SK-N-SH (cell line): ENCODE data around the gene FIGNL2. TPM values are rescaled to one million over a fixed set of nuclear protein-coding genes. Genes with fewer than 3 reads are reported as not detected.

Experiments
- CTCF ChIA-PET: fragments of 300-600, 350-600 bp; formaldehyde crosslinking; extraction: SDS; loops from one replicate; lab custom pipeline; 2021; lab: Yijun Ruan, JAX
- POLR2A ChIA-PET: fragments of 350-600 bp; sonication (Branson Sonifier 250); formaldehyde crosslinking; extraction: SDS; loops from one replicate; lab custom pipeline; 2020; ENCODE audit warnings: antibody characterized with exemption, inconsistent platforms; lab: Yijun Ruan, JAX
- DNase-seq: peaks from one replicate; pipeline ENCODE4 v3.0.0; 2012
- H2AFZ ChIP-seq: fragments of 200-600 bp; sonication (generic); 2 replicates; pipeline ENCODE4 v1.8.1; 2016; ENCODE audit warnings: antibody characterized with exemption, mild to moderate bottlenecking, low read depth
- H3F3A ChIP-seq: fragments of 200-600 bp; sonication (generic); replicated peaks from 2 replicates; pipeline ENCODE3; 2016; ENCODE audit warnings: antibody characterized with exemption, mild to moderate bottlenecking; ENCODE audit not compliant: insufficient read depth
- H3K27ac ChIP-seq, 2 experiments: fragments of 200-500 bp in 1 of 2; fragments of 200-600 bp in 1 of 2; sonication (Bioruptor generic) in 1 of 2; sonication (generic), shearing (Covaris generic) in 1 of 2; 2 replicates each; pipeline versions ENCODE4 v1.5.1 to v1.6.1; 2014 to 2016; ENCODE audit warnings: low read depth in 2 of 2, inconsistent platforms in 1 of 2, low read length in 1 of 2, mild to moderate bottlenecking in 1 of 2, mixed read lengths in 1 of 2
- H3K27me3 ChIP-seq: fragments of 200-600 bp; sonication (generic), shearing (Covaris generic); 2 replicates; pipeline ENCODE4 v1.6.1; 2016; ENCODE audit warnings: mixed run types; ENCODE audit not compliant: insufficient read depth
- H3K36me3 ChIP-seq, 2 experiments: fragments of 200-500 bp in 1 of 2; fragments of 200-600 bp in 1 of 2; sonication (Bioruptor generic) in 1 of 2; sonication (generic) in 1 of 2; replicated peaks in 1 of 2; 2 replicates each; pipeline versions ENCODE3 to v1.5.1; 2014 to 2016; ENCODE audit warnings: low read length in 1 of 2, mild to moderate bottlenecking in 1 of 2; ENCODE audit not compliant: insufficient read depth in 2 of 2, control insufficient read depth in 1 of 2
- H3K4me1 ChIP-seq, 2 experiments: fragments of 200-500 bp in 1 of 2; fragments of 200-600 bp in 1 of 2; sonication (Bioruptor generic) in 1 of 2; sonication (generic), shearing (Covaris generic) in 1 of 2; 2 replicates each; pipeline versions ENCODE4 v1.5.1 to v1.6.1; 2014 to 2016; ENCODE audit warnings: low read depth in 1 of 2, low read length in 1 of 2, mixed run types in 1 of 2; ENCODE audit not compliant: insufficient read depth in 2 of 2, control insufficient read depth in 1 of 2
- H3K4me2 ChIP-seq: fragments of 200-600 bp; sonication (generic), shearing (Covaris generic); 2 replicates; pipeline ENCODE4 v1.6.1; 2017; ENCODE audit warnings: mixed run types
- H3K4me3 ChIP-seq, 2 experiments: fragments of 200-500 bp in 1 of 2; fragments of 200-600 bp in 1 of 2; sonication (Bioruptor generic) in 1 of 2; sonication (generic), shearing (Covaris generic) in 1 of 2; 2 replicates each; pipeline versions ENCODE4 v1.5.1 to v1.8.1; 2014 to 2016; ENCODE audit warnings: low read depth in 2 of 2, inconsistent platforms in 1 of 2, low read length in 1 of 2, mild to moderate bottlenecking in 1 of 2, mixed read lengths in 1 of 2, moderate library complexity in 1 of 2
- H3K79me2 ChIP-seq: fragments of 200-600 bp; sonication (generic); 2 replicates; pipeline ENCODE4 v1.8.1; 2017; ENCODE audit warnings: mild to moderate bottlenecking; ENCODE audit not compliant: insufficient read depth
- H3K9ac ChIP-seq: fragments of 200-600 bp; sonication (generic); 2 replicates; pipeline ENCODE4 v1.6.1; 2017; ENCODE audit warnings: mixed run types
- H3K9me2 ChIP-seq: fragments of 200-600 bp; sonication (generic); 2 replicates; pipeline ENCODE4 v1.6.1; 2017; ENCODE audit warnings: mixed run types
- H3K9me3 ChIP-seq: fragments of 200-600 bp; sonication (generic); 2 replicates; pipeline ENCODE4 v1.6.1; 2017; ENCODE audit warnings: mixed run types, mild to moderate bottlenecking, moderate library complexity
- H4K20me1 ChIP-seq: fragments of 200-600 bp; sonication (generic); 2 replicates; pipeline ENCODE4 v1.6.1; 2017; ENCODE audit warnings: mild to moderate bottlenecking, mixed run types; ENCODE audit not compliant: insufficient read depth
- EP300 ChIP-seq, 2 experiments: IDR thresholded peaks; 2 replicates each; pipeline versions ENCODE4 v1.4.0 to v1.6.1; 2012; ENCODE audit warnings: borderline replicate concordance in 1 of 2, low read depth in 1 of 2, low read length in 1 of 2
- EZH2phosphoT487 ChIP-seq: fragments of 200-600 bp; sonication (generic); IDR thresholded peaks from 2 replicates; pipeline ENCODE4 v1.6.1; 2017; ENCODE audit warnings: low read depth, mixed run types, mild to moderate bottlenecking, antibody characterized with exemption, moderate library complexity, borderline replicate concordance
- GABPA ChIP-seq: IDR thresholded peaks from 2 replicates; pipeline ENCODE4 v1.4.0; 2012; ENCODE audit warnings: low read depth, mild to moderate bottlenecking
- GATA2 ChIP-seq: sonication (generic); formaldehyde crosslinking; IDR thresholded peaks from 2 replicates; pipeline ENCODE4 v1.5.0; 2020; ENCODE audit warnings: mild to moderate bottlenecking, missing genetic modification reagents
- MXI1 ChIP-seq: IDR thresholded peaks from 2 replicates; pipeline ENCODE4 v1.6.1; 2012; ENCODE audit warnings: mild to moderate bottlenecking, low read depth, low read length, improper control_type of control experiment
- RCOR1 ChIP-seq: fragments of 150-350 bp; IDR thresholded peaks from 2 replicates; pipeline ENCODE4 v1.6.1; 2017; ENCODE audit warnings: antibody characterized with exemption, low read length
- RFX5 ChIP-seq: IDR thresholded peaks from 2 replicates; pipeline ENCODE4 v1.6.1; 2012; ENCODE audit warnings: mild to moderate bottlenecking, improper control_type of control experiment, low read length
- RXRA ChIP-seq: IDR thresholded peaks from 2 replicates; pipeline ENCODE4 v1.4.0; 2012; ENCODE audit warnings: low read depth, mild to moderate bottlenecking, borderline replicate concordance
- USF2 ChIP-seq: fragments of 150-350 bp; IDR thresholded peaks from 2 replicates; pipeline ENCODE4 v1.6.1; 2017; ENCODE audit warnings: antibody characterized with exemption, low read length, low read depth, borderline replicate concordance
- WGBS: methylation state at CpG from one replicate; pipeline ENCODE4 v1.1.6; 2017; ENCODE audit warnings: low lambda C conversion rate; 5-methylcytosine and 5-hydroxymethylcytosine counted together
- polyA plus RNA-seq, 3 experiments: library from polyadenylated mRNA; depleted of rRNA; stranded (reverse); fragments of >200 nt; gene quantifications; 2 replicates each; pipeline ENCODE4 v1.2.3, GENCODE V29; 2012
- TF ChIP-seq, protein P1 (sequence below): IDR thresholded peaks from 2 replicates; pipeline ENCODE4 v1.4.0; 2012; ENCODE audit warnings: low read depth, borderline replicate concordance

Gene FIGNL2
- polyA plus RNA-seq, 1 of the 3 experiments (the other 2 are of a cell fraction) = 0.05 TPM

DNA sequence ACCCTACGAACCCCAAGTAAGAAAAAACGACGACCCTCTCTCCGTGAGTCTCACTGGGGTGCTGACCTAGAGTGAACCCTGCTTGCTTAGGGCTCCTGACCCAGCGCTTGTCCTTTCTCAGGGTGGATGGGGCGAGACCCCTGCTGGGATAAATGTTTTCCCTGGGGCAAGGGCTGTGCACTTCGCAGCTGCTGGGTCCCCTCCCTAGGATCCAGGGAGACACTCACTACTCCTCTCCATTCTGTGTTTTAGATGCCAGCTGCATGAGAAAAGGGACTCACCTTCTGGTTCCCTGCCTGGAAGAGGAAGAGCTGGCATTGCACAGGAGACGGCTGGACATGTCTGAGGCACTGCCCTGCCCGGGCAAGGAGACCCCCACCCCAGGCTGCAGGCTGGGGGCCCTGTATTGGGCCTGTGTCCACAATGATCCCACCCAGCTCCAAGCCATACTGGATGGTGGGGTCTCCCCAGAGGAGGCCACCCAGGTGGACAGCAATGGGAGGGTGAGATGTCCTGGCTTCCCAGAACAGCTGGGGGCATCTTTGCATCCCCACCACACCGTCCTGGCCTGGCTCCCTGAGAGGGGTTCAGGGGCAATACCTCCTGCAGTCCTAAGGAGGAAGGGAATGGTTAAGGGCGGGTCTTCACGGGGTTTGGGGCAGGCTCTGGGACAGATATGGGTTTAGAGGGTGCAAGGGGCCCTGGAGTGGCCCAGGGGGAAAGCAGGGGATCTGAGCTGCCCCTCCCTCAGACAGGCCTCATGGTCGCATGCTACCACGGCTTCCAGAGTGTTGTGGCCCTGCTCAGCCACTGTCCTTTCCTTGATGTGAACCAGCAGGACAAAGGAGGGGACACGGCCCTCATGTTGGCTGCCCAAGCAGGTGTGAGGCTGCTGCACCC, 40.0 kb upstream of the FIGNL2 start:
- H3K9ac ChIP-seq = no peak overlapping the region
- ChIA-PET POLR2A (no interaction called here), CTCF (interaction anchor here (0.8 to 12.2 kb wide), 14 partner anchors 13 to 467 kb away, joined by 3 to 141 read pairs (median 5); no protein-coding TSS in a partner anchor)
- H3K36me3 ChIP-seq = no peaks in the 10 kb centered on the region
- DNase-seq = peak; percentile 19
- H3F3A ChIP-seq = no peaks in the 10 kb centered on the region
- H3K9me2 ChIP-seq = no peaks in the 10 kb centered on the region
- 84% methylated on average over 8 of the region's 15 CpGs for WGBS
- H2AFZ ChIP-seq = no peak overlapping the region
- H3K27ac ChIP-seq = no peak overlapping the region
- H3K4me2 ChIP-seq = no peak overlapping the region
- H3K4me1 ChIP-seq = no peaks in the 10 kb centered on the region; a peak in 1 of 4 replicates
- no peaks in the 10 kb centered on the region for H3K9me3 ChIP-seq
- no peaks in the 10 kb centered on the region for H3K79me2 ChIP-seq
- no peaks in the 10 kb centered on the region for H3K27me3 ChIP-seq
- H4K20me1 ChIP-seq = no peaks in the 10 kb centered on the region
- H3K4me3 ChIP-seq = no peak overlapping the region
- TF ChIP-seq, protein P1, sequence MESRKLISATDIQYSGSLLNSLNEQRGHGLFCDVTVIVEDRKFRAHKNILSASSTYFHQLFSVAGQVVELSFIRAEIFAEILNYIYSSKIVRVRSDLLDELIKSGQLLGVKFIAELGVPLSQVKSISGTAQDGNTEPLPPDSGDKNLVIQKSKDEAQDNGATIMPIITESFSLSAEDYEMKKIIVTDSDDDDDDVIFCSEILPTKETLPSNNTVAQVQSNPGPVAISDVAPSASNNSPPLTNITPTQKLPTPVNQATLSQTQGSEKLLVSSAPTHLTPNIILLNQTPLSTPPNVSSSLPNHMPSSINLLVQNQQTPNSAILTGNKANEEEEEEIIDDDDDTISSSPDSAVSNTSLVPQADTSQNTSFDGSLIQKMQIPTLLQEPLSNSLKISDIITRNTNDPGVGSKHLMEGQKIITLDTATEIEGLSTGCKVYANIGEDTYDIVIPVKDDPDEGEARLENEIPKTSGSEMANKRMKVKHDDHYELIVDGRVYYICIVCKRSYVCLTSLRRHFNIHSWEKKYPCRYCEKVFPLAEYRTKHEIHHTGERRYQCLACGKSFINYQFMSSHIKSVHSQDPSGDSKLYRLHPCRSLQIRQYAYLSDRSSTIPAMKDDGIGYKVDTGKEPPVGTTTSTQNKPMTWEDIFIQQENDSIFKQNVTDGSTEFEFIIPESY = no peak
- TF ChIP-seq EP300 (IDR thresholded peaks at IDR 0.05; ENCODE audit: borderline replicate concordance in 1 of 2, low read depth in 1 of 2, low read length in 1 of 2) = no peak
- TF ChIP-seq GABPA = no peak
- TF ChIP-seq EZH2phosphoT487 = no peak
- TF ChIP-seq MXI1 = no peak
- no peak for TF ChIP-seq RXRA

DNA sequence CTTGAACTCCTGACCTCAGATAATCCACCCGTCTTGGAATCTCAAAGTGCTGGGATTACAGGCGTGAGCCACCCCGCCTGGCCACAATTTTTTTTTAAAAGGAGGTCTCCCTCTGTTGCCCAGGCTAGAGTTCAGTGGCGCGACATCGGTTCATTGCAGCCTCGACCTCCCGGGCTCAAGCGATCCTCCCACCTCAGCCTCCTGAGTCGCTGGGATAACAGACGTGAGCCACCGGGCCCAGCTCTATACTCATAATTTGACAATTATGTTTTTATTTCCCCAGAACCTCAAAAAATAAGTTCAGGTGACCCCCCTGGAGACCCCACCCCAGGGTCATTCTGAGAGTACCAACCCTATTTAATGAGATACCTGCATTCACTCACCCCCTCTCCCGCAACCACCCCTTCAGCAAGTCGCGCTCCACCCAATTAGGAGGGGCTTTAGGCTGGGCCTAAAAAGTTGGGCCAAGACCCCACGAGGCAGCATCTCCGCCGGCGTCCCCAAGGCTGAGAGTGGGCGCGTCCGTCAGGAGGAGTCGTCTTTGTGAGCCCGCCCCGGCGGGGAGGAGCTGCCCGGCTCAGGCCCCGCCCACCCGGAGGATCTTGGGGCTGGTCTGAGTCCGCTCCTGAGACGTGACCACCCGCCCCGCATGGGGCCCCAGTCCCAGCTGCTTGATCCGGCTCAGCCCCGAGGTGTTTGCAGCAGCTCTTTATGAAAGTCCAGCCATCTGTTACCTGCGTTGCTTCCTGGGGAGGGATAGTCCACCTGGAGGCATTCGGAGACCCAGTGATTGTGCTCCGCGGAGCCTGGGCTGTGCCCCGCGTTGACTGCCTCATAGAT, 39.2 kb upstream of the FIGNL2 start, which contains the start of gene ANKRD33:
ANKRD33 (plus strand) TSS at position 628 of the 840 bp plus-strand sequence; CDS start at position 712, 84 bp downstream.
- Histone ChIP-seq H3K4me1 (no peaks in the 10 kb centered on the region; a peak in 1 of 4 replicates), H3K79me2 (no peaks in the 10 kb centered on the region), H4K20me1 (no peaks in the 10 kb centered on the region), H3K9ac (no peak within 1 kb of the TSS), H3K27ac (no peak within 1 kb of the TSS), H3F3A (no peaks in the 10 kb centered on the region), H3K4me2 (no peak within 1 kb of the TSS), H3K27me3 (no peaks in the 10 kb centered on the region), H3K4me3 (no peak within 1 kb of the TSS), H3K9me2 (no peaks in the 10 kb centered on the region), H3K36me3 (no peaks in the 10 kb centered on the region), H3K9me3 (no peaks in the 10 kb centered on the region), H2AFZ (no peak within 1 kb of the TSS)
- TF ChIP-seq GATA2 (CRISPR knock-in tag) (no peak), USF2 (no peak), RCOR1 (no peak), RFX5 (no peak)
- ChIA-PET CTCF (interaction anchor here (0.7 to 12.2 kb wide), 10 partner anchors 12 to 202 kb away, joined by 3 to 141 read pairs (median 6); no protein-coding TSS in a partner anchor), POLR2A (no interaction called here)
- 90% methylated on average over 36 of the region's 41 CpGs for WGBS
- peak; percentile 44 for DNase-seq
